NCI-H1105 treated with DMSO at 0.1 percent for 48 hours (cell line): ENCODE results near the gene GIMD1.
A peak's percentile ranks its signal among the peaks of the same experiment; 100 is the strongest.
"Not testable (repeated sequence)": the region's sequence is repeated elsewhere in the genome, so short reads cannot be mapped to it uniquely, and the experiment has no call there.

Experiments
- DNase-seq: peaks from one replicate; lab custom pipeline; 2025; lab: John Stamatoyannopoulos, UW

The GIMD1 gene

DNA sequence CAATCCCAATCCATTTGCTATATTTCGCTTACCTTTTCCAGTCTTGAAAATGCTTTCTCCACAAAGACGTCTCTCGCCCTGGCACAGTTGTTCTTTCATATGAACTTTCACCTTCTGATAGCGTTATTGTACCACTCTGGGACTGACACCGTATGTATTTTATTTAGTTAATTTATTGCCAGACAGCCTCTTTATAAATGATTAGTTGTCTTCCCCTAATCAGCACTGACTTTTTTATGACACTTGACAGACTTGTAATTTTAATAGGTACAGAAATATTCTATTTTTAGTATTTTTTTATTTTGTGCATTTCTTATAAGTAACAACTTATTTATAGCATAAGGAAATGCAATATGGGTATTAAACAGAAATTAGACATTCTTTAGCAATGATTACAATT, at the start of gene GIMD1:
TSS of gene GIMD1 (minus strand) at position 101 of the 400 bp plus-strand sequence. CDS start 1,343 bp downstream, outside the sequence.
- no peak for DNase-seq

DNA sequence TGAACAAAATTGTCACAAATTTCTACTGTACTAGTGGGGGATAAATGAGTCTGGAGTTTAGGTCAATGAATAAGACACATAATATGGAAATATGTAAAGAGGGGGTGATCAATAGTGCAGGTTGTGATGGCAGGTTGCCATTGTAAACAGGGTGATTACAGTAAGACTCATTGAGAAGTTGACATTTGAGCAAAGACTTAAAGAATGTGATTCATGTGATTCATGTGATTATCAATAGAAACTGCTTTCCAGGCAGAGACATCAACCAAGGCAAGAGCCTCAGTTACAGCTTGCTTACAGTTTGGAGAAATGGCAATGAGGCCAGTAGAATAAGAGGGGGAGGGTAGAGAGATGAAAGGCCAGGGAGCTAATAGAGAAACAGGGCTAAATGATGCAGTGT, 45.8 kb upstream of the GIMD1 start:
- no peak for DNase-seq

DNA sequence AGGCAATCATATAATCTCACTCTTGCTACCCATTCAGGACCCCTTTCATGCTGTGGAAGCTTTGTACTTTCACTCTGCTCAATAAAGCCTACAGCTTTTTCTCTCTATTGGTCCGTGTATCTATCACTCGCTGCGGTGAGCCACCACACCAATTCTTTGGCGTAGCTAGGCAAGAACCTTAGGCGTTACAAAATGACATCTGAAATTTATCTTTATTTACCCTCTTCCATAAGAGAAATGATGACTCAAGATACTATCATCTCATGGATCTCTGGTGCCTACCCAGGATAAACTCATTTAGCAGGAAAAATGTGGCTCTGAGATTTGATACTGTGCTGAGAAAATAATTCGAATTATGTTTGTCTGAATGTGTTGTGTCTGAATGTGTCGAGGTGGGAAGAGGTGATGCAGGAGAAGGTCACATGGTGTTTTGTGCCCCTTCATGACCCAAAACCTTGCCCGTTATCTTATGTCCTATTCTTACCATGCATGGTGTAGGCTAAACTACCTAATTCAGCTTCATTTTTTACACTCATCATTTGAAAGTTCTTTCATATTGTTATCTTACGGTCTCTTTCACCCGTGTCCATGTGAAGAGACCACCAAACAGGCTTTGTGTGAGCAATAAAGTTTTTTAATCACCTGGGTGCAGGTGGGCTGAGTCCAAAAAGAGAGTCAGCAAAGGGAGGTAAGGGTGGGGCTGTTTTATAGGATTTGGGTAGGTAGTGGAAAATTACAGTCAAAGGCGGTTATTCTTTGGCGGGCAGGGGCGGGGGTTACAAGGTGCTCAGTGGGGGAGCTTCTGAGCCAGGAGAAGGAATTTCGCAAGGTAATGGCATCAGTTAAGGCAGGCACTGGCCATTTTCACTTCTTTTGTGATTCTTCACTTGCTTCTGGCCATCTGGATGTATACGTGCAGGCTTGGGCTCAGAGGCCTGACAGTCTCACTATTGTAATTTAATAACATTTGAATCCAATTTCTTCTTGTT, 41.6 kb upstream of the GIMD1 start:
- no peak for DNase-seq

DNA sequence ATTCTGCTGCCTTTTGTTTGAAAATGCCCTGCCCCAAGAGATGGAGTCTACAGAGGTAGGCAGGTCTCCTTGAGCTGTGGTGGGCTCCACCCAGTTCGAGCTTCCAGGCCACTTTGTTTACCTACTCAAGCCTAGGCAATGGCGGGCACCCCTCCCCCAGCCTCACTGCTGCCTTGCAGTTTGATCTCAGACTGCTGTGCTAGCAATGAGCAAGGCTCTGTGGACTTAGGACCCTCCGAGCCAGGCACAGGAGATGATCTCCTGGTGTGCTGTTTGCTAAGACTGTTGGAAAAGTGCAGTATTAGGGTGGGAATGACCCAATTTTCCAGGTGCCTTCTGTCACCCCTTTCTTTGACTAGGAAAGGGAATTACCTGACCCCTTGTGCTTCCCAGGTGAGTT, 39.4 kb upstream of the GIMD1 start:
- DNase-seq: not testable (repeated sequence)

DNA sequence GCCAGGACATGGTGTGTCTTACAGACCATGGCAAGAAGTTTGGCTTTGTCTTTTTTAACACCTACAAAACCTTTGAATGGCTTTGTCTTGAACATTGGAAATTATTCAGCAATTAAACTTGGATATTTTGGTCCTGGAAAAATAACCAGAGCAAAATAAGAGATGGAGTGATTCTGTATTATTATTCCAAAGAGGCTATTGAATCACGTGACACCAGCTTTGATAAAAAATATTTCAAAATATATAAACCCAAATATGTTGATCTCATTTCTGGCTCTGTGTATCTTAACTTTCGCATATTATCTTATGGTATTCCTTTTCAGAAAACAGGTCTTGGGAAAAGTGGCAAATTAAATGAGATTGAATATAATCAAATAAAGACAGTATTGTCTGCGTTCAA, 32.6 kb upstream of the GIMD1 start:
- no peak for DNase-seq

DNA sequence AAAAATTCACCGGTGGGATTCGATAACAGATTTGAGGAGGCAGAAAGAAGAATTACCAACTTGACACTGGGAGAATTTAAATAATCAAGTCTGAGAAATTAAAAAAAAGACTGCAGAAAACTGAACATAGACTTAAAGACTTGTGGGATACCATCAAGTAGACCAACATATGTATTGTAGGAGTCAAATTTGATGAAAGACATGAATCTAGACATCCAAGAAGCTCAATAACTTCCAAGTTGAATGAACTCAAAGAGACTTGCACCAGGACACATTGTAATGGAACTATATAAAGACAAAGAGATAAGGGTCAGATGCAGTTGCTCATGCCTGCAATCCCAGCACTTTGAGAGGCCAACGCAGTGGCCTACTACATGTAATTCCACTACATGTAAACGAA, 30.3 kb upstream of the GIMD1 start:
- not testable (repeated sequence) for DNase-seq

DNA sequence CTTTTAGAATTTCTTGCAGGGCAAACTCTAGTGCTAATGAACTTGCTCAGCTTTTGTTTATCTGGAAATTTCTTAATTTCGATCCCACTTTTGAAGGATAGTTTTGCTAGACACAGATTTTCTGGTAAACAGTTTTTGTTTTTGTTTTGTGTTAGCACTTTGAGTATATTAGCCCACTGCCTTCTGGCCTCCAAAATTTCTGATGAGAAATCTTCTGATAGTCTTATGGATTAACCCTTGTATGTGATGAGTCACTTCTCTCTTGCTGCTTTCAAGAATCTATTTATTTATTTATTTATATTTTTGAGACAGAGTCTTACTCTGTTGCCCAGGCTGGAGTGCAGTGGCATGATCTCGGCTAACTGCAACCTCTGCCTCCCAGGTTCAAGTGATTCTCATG, 27.0 kb upstream of the GIMD1 start:
- no peak for DNase-seq

DNA sequence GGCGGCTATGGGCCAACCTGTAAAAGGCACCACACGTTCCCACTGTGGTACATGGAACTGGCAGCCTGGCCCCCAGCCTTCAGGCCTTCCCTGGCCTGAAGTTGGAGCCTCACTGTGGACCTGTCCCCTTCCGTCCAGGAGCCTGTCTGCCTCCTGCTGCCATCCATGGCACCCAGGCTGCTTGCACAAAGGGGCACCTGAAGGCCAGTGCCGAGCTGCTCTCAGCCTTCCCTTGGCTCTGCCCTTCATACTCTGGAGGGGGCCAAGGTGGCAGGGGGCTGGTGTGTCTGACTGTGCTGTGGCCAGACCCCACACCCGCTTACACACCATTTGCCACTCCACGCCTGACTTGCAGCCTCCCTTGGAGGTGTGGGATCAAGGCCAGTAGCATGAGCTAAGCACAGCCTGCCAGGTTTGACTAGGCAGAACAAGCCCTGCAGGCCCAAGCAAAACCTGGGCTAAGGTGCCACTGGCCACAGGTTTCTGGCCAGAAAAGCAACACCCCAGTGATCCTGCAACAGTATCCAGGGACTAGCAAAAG, 17.3 kb upstream of the GIMD1 start:
- no peak for DNase-seq

DNA sequence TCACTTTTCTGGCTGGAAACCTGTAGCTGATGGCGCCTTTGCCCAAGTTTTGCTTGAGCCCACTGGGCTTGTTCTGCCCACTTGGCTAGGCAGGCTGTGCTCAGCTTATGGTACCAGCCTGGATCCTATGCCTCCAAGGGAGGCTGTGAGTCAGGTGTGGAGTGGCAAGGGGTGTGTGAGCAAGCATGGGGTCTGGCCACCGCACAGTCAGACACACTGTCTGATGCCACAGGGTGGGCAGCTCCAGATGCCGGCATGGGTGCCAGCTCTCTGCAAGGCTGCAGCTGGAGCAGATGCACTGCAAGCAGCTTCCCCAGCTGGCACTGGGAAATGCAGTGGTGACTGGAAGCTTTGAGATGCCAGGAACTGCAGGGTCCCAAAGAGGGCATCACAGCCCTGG, 16.3 kb upstream of the GIMD1 start:
- DNase-seq: no peak

DNA sequence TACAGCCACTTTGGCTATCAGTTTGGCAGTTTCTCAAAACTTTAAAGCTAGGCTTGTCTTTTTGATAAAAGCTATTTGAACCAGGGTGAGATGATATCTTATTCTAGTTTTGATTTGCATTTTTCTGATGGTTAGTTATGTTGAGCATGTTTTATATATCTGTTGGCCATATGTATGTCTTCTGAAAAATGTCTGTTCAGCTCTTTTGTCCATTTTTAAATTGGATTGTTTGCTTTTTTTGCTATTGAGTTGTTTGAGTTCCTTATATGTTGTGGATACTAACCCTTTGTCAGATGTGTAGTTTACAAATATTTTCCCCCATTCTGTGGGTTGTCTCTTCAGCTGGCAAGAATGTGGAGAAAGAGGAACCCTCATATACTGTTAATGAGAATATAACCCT, 11.6 kb upstream of the GIMD1 start:
- no peak for DNase-seq

DNA sequence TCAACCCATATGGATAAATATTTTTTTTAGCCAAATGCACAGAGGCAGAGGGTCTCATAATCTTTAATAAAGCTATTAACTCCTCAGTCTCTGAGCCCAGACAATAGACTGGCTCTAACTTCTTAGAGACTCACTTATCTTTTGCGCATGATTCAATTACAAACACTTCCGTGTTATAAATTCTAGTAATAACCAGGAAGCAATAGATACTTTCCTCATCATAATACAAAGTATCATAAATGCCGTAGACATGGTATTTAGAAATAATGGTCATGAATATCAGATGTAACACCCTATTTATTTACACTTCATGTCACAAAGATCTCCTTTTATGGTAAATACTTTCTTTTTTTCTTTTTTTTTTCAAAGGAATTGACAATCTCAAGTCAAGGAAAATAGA, 4.4 kb upstream of the GIMD1 start:
- DNase-seq: no peak

DNA sequence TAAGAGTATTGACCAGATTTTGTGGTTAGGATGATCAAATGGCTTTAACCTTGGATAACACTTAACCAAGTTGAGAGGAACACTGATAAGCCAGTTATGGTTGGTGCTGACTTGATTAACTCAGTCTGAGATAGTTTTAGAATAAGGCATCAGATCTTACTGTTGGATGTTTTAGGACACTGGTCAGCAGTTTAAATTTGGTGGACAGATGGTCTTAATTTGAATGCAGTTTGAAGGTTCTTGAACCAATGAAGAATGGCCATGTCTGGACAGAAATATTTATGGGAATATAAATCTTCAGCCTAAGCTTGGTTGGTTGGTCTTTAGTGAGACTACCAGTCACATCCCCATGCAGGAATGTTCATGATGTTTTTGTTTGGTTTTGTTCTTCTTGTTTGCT, 2.6 kb upstream of the GIMD1 start:
- DNase-seq: no peak

DNA sequence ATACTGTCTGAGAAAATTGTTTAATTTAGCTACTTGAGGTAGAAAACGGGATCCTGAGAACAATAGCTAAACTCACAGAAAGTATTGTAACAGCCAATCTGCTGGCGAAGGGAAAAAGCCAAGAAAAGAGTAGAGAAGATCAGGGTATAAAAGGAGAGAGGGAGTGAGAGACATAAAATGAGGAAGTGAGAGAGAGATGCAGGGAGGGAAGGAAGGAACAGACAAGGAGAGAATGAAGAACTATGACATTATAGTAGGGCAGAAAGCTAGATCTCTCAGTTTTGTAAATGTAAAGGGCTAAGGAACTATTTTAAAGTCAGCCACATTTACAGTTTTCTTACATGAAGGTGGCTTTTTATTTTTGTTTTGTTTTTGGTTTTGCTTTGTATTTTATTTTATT, 1.6 kb upstream of the GIMD1 start:
- no peak for DNase-seq

DNA sequence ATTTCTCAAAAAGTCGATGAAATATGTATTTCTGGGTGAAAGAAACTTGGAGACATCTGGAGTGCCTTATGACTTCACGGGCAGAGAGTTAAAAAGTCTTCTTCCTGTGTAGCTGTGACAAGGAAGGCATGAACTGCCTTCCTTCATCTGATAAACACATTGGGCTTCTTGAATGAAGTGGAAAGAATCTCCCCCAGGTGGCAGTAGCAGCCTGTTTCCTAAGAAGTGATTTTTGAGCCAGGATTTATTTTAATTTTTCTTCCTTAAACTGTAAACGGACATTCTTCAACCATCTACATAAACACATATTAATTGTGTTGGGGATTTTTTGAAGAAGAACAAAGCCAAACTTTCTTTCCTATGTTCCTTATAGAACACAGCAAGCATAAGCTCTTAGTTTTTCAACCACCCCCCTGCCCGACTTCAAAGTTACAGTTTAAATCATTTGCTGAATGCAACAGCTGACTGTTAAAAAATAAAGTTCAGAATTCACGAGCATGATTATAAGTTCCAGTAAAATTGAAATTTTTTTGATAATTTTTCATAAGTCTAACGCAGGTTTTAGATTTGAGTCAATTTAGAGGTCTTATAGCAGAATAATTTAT, 980 bp upstream of the GIMD1 start:
- DNase-seq: peak; percentile 5

DNA sequence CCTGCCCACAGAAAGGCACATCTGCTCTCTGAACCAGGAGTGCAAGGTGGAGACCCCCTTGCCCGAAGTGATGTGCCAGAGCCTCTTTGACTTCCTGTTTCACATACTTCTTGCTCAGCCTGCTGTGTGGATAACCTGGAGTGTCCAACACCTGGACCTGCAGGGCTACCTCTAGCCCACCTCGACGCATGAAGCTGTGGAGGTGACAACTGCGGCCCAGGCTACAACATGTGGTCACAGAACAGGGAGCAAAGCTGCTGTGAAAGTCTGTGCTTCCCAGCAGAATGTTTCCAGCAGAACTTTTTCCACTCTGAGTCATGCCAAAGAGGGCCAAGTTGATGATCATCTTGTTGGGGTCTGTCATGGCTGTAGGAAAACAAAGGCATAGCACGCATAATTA, 1.5 kb downstream of the GIMD1 start:
- no peak for DNase-seq

DNA sequence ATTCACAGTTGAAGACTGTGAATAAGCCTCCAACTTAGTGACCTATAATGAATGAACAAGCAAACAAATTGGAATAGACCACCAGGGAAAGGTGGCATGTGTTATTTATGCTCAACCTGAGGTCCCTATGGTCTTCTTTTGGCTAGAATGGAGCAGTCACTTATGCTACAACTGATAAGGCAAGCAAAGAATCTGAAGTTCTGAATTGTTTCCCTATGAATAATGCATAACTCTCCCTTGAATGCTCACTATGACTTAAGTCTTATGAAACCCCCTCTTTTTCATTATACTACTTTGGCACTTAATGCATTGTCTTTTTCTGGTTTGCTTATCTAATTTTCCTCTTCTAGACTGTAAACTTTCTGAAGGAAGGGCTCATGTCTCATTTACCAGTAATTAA, 2.6 kb downstream of the GIMD1 start:
- no peak for DNase-seq

DNA sequence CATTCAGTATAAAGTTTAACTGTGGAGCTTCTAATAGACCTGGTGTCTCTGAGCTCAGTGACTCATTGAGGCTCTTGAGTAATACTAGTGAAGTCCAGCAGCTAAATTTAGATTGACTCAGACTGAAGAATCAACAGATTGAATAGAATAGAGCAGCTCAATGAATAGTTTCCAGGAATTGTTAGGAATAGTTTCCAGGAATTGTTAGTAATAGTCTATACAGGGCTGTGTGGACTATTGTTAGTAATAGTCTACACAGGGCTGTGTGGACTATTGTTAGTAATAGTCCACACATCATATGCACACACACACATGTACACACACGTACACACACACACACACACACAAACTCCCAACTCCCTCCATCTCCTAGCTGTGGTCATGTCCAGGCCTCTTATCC, 3.0 kb downstream of the GIMD1 start:
- DNase-seq: no peak

DNA sequence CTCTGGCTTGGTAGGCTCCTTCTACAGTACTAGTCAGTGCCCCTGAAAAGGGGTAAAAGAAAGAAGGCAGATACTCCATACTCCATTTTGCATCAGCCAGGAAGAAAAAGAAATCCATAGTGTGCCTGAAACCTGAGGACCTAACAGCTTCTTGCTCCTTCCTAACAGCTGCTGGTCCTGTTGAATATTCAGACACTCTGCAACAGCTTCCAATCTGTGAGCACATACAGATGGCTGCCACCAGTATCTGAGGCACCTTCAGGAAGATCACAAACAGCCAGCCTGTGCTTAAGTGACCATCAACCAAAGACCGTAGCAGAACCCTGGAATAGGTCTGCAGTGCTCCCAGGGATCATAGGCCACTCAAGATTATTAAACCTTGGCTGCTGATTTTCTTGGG, 4.3 kb downstream of the GIMD1 start:
- DNase-seq: no peak

DNA sequence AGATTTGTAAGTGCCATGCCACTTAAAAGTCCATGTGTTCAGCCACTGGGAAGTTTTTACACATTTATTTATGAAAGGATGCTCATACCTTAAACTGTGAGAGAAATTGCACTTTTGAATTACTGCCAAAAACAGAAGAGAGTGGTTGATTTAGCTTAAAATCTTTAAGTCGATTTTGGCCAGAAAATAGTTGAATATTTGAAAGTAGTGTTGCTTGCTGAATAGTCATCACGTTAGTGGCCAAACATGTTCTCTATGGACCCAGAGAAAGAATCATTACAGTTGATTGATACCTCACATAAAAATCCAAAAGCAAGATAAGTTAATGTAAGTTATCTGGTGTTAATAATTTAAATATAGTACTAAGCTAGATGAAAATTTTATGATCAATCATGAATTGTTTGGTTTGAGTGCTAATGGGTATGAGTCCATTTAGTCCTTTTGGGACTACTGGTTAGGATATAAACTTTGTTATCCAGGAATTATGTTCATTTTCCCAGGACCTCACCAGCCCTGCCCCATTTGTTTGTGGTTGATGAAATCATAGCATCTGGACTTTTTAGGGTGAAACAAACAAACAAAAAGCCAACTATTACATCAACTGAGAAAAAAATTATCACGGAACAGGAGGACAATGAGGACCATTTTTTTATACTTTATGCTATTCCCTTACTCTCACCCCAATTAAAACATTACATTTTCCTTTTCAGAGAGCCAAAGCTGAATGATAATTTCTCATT, 6.3 kb downstream of the GIMD1 start:
- DNase-seq: no peak

DNA sequence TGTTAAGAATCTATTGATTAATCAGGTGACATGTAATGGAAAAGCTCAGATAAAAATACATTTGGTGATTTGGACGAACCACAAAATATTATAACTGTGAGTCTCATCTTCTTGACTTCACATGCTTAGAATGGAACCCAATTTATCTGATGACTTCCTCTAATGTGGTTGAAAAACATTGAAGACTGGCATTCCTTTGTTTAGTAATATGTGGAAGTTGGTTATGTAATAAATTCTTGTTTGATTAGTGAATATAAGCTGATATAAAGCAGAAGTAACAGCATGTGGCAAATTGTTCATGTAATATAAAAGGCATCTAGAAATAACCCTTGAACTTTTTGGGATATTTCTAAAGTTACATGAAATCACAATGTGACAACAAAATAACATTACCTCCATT, 9.7 kb downstream of the GIMD1 start:
- DNase-seq: no peak

DNA sequence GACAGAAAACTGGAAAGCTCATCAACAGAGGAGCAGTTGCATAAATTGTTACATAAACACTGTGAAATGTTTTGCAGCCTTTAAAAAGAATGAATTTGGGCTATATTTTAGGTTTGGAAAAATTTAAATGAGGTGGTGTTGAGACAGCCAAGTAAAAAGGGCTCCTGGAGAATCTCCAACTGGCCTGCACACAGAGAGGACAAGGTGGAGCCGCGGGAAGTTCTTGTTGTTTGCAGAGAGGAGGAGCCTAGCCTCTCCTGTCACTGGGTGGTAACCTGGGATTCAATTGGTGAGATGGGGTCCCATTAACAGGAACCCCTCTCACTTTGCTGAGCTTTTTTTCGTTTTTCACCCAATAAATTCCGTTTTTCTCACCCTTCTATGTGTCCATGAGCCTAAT, 13.4 kb downstream of the GIMD1 start:
- DNase-seq: no peak

DNA sequence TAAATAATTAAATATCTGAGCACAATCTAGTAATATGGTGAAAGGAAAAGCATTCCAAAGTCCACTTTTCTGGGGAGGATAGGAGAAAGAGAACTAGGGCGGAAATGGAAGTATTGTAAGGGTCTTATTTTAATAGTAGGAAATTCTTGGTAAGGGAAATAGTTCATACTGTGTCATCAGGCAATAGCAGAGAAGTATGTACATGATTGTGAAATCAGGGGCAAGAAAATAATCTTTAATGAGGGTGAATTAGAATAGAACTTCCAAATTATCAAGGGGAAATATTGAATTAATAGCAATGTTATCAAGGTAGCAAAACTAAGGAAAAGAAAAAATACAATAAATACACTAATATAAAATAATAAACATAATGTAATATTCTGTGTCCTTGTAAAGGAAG, 14.8 kb downstream of the GIMD1 start:
- no peak for DNase-seq

DNA sequence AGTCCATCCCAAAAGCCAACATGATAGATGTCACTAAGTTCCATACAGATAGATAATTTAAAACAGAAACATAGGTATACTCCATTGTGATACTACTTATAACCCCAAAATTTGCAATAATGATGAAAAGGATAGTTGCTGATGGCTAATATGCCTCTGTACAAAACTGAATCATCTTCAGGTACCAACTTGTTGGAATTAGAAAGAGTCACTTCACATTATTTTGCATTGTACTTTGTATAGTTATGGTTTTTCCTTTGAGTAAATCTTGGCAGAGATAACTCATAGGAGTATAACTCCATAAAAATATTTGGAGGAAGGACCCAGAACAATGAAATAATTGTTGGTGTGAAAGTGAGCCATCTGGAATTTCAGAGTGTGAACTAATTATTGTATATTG, 17.6 kb downstream of the GIMD1 start:
- no peak for DNase-seq
